ENCODE measurements around the gene AGPS.
"Not testable (repeated sequence)": the region's sequence is repeated elsewhere in the genome, so short reads cannot be mapped to it uniquely, and the experiment has no call there.

The AGPS gene

GRCh38 chr2:177476897-177477296, 84.3 kb downstream of the AGPS start:
- no peak for DNase-seq

- no peak for DNase-seq
These were observed 85.5 kb downstream of the AGPS start for GRCh38 chr2:177478029-177478428.

- no peak for DNase-seq
These were observed 86.3 kb downstream of the AGPS start for GRCh38 chr2:177478907-177479306.

- no peak for DNase-seq
These were observed 89.6 kb downstream of the AGPS start for GRCh38 chr2:177482195-177482594.

GRCh38 chr2:177483531-177483930, 91.0 kb downstream of the AGPS start:
- no peak for DNase-seq

GRCh38 chr2:177484180-177484795, 91.7 kb downstream of the AGPS start:
- peak; percentile 12 for DNase-seq

GRCh38 chr2:177485657-177486056, 93.1 kb downstream of the AGPS start:
- DNase-seq, result not testable (repeated sequence)

GRCh38 chr2:177489719-177490301, 97.2 kb downstream of the AGPS start:
- peak; percentile 29 for DNase-seq

GRCh38 chr2:177495945-177496344, 103.4 kb downstream of the AGPS start:
- DNase-seq, result no peak

GRCh38 chr2:177496921-177497320, 104.3 kb downstream of the AGPS start:
- DNase-seq, result no peak

- DNase-seq, result no peak
These were observed 108.6 kb downstream of the AGPS start for GRCh38 chr2:177501186-177501585.

GRCh38 chr2:177506505-177506904, 113.9 kb downstream of the AGPS start:
- DNase-seq, result no peak

- no peak for DNase-seq
These were observed 114.4 kb downstream of the AGPS start for GRCh38 chr2:177506998-177507397.

- no peak for DNase-seq
These were observed 124.4 kb downstream of the AGPS start for GRCh38 chr2:177516824-177517544.

- DNase-seq, result no peak
These were observed 126.2 kb downstream of the AGPS start for GRCh38 chr2:177518754-177519153.

- DNase-seq, result no peak
These were observed 127.1 kb downstream of the AGPS start for GRCh38 chr2:177519534-177520115.

GRCh38 chr2:177520324-177520723, 127.8 kb downstream of the AGPS start:
- DNase-seq, result no peak

- DNase-seq, result no peak
These were observed 131.2 kb downstream of the AGPS start for GRCh38 chr2:177523781-177524180.

GRCh38 chr2:177525351-177525924, 132.9 kb downstream of the AGPS start:
- no peak for DNase-seq

GRCh38 chr2:177528351-177528933, 135.9 kb downstream of the AGPS start:
- no peak for DNase-seq

GRCh38 chr2:177529166-177529565, 136.6 kb downstream of the AGPS start:
- no peak for DNase-seq

- DNase-seq, result no peak
These were observed 138.0 kb downstream of the AGPS start for GRCh38 chr2:177530561-177530960.

- DNase-seq, result no peak
These were observed 139.1 kb downstream of the AGPS start for GRCh38 chr2:177531706-177532105.
